Osteocyte (in vitro differentiated cells): Measurements from ENCODE around the gene WHRN. TPM values are rescaled to one million over a fixed set of nuclear protein-coding genes. Genes with fewer than 3 reads are reported as not detected.

Experiments
- DNase-seq: peaks from one replicate; pipeline ENCODE4 v3.0.0; 2021; ENCODE audit warnings: mixed read lengths; ENCODE audit not compliant: unreplicated experiment; ENCODE audit errors: extremely low spot score
- H3K27ac Mint-ChIP-seq: one replicate; pipeline ENCODE4 v1.8.0; 2021; ENCODE audit warnings: mild to moderate bottlenecking, mixed read lengths; ENCODE audit not compliant: unreplicated experiment
- H3K27me3 Mint-ChIP-seq: one replicate; pipeline ENCODE4 v1.8.0; 2021; ENCODE audit warnings: mixed read lengths; ENCODE audit not compliant: unreplicated experiment
- H3K36me3 Mint-ChIP-seq: one replicate; pipeline ENCODE4 v1.8.0; 2021; ENCODE audit warnings: mixed read lengths; ENCODE audit not compliant: unreplicated experiment
- H3K4me1 Mint-ChIP-seq: one replicate; pipeline ENCODE4 v1.8.0; 2021; ENCODE audit warnings: mixed read lengths; ENCODE audit not compliant: unreplicated experiment
- H3K4me3 Mint-ChIP-seq: one replicate; pipeline ENCODE4 v1.8.0; 2021; ENCODE audit warnings: mild to moderate bottlenecking, moderate library complexity, mixed read lengths; ENCODE audit not compliant: unreplicated experiment
- H3K9me3 Mint-ChIP-seq: one replicate; pipeline ENCODE4 v1.8.0; 2021; ENCODE audit warnings: mixed read lengths; ENCODE audit not compliant: unreplicated experiment
- total RNA-seq: library from RNA; stranded (reverse); gene quantifications from 2 replicates; pipeline ENCODE4 v1.2.1, GENCODE V29; 2021
- TF ChIP-seq, protein P1 (sequence below): fragments of 200-600 bp; sonication (generic); IDR thresholded peaks from 2 replicates; pipeline ENCODE4 v1.5.0; 2021; ENCODE audit warnings: antibody characterized with exemption, mild to moderate bottlenecking, moderate library complexity

Gene WHRN
- total RNA-seq, 1 donor from 2014 or later, result 12.0 TPM

- H3K27me3 Mint-ChIP-seq, result no peaks in the 10 kb centered on the region
- DNase-seq, result no peak
- peaks cover 17% of the 10 kb centered on the region for H3K4me1 Mint-ChIP-seq
- H3K4me3 Mint-ChIP-seq, result no peak overlapping the region
- no peaks in the 10 kb centered on the region for H3K36me3 Mint-ChIP-seq
- TF ChIP-seq, protein P1, sequence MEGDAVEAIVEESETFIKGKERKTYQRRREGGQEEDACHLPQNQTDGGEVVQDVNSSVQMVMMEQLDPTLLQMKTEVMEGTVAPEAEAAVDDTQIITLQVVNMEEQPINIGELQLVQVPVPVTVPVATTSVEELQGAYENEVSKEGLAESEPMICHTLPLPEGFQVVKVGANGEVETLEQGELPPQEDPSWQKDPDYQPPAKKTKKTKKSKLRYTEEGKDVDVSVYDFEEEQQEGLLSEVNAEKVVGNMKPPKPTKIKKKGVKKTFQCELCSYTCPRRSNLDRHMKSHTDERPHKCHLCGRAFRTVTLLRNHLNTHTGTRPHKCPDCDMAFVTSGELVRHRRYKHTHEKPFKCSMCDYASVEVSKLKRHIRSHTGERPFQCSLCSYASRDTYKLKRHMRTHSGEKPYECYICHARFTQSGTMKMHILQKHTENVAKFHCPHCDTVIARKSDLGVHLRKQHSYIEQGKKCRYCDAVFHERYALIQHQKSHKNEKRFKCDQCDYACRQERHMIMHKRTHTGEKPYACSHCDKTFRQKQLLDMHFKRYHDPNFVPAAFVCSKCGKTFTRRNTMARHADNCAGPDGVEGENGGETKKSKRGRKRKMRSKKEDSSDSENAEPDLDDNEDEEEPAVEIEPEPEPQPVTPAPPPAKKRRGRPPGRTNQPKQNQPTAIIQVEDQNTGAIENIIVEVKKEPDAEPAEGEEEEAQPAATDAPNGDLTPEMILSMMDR, result no peak
- H3K27ac Mint-ChIP-seq, result no peak overlapping the region
- H3K9me3 Mint-ChIP-seq, result no peaks in the 10 kb centered on the region
Measured at GRCh38 chr9:114411452-114411851, 93.8 kb downstream of the WHRN start.

DNA sequence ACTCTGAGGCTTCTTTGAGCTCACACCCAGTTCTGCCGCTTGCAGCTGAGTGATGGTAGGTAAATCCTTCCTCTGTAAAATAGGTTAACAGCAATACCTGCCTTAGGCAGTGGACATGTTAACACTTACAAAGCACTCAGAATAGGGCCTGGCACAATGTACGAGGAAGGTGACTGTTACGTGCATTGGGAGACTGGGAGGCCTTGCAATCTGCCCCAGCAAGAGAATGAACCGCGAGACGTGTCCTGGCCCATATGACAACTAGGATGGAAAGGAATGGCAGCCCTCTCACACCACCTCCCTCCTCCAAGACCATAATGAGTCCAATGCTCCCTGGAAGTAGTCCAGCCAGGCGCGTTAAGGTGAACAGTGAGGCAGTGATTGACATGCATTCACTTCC is 94.4 kb downstream of the WHRN start:
- no peaks in the 10 kb centered on the region for H3K9me3 Mint-ChIP-seq
- no peak overlapping the region for H3K27ac Mint-ChIP-seq
- H3K4me3 Mint-ChIP-seq, result no peak overlapping the region
- TF ChIP-seq, protein P1, result no peak
- no peak for DNase-seq
- peaks cover 17% of the 10 kb centered on the region for H3K4me1 Mint-ChIP-seq
- no peaks in the 10 kb centered on the region for H3K36me3 Mint-ChIP-seq
- no peaks in the 10 kb centered on the region for H3K27me3 Mint-ChIP-seq

GRCh38 chr9:114409842-114410241 is 95.4 kb downstream of the WHRN start:
- H3K27ac Mint-ChIP-seq, result no peak overlapping the region
- H3K36me3 Mint-ChIP-seq, result no peaks in the 10 kb centered on the region

DNA sequence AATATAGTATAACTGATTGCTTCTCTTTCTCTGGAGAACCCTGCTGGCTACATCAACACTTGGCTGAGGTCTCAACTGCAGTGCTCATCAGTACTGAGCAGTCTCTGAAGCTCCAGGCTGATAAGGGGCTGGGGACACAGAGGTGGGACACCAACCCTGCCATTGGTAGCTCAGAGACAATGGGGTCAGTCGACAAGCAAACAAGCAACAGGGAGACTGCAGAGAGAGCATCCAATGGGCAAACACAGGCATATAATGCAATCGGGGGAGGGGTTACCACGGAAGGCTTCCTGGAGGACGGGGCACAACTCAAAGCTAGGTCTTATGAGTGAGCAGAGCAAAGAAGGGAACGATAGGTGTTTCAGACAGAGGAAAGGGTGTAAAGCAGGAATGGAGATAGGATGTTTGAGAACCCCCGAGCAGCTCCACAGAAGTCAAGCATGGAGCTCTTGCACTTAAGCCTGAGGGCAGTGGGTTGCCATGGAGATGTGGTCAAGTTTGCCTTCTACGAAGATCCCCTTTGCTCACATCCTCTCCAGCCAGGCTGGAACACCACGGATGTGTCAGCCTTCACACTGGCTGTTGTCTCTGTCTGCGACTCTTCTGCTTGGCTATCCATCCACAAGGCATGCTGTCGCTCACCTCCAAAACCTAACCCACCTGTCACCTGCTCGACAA is 96.0 kb downstream of the WHRN start:
- no peaks in the 10 kb centered on the region for H3K36me3 Mint-ChIP-seq
- H3K9me3 Mint-ChIP-seq, result no peaks in the 10 kb centered on the region
- H3K27ac Mint-ChIP-seq, result no peak overlapping the region
- peaks cover 16% of the 10 kb centered on the region for H3K4me1 Mint-ChIP-seq
- DNase-seq, result no peak
- H3K4me3 Mint-ChIP-seq, result no peak overlapping the region
- TF ChIP-seq, protein P1, result no peak
- no peaks in the 10 kb centered on the region for H3K27me3 Mint-ChIP-seq

More at GRCh38 chr9:114409842-114410241, 95.4 kb downstream of the WHRN start:
- TF ChIP-seq, protein P1, result no peak
- no peak for DNase-seq
- Mint-ChIP-seq H3K9me3 (no peaks in the 10 kb centered on the region), H3K4me1 (peaks cover 17% of the 10 kb centered on the region), H3K27me3 (no peaks in the 10 kb centered on the region), H3K4me3 (no peak overlapping the region)

DNA sequence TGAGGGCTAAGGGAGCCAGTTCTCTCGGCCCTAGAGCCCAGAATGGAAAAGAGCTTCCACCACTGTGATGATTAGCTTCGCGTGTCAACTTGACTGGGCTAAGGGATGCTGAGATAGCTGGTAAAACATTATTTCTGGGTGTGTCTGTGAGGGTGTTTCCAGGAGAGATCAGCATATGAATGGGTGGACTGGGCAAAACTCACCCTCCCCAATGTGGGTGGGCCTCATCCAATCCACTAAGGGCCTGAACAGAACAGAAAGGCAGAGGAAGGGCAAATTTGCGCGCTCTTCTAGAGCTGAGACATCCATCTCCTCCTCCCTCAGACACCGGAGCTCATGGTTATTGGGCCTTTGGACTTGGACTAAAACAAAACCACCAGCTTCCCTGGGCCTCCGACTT is 96.6 kb downstream of the WHRN start:
- Mint-ChIP-seq H3K36me3 (no peaks in the 10 kb centered on the region), H3K27ac (no peak overlapping the region), H3K27me3 (no peaks in the 10 kb centered on the region), H3K9me3 (no peaks in the 10 kb centered on the region), H3K4me1 (peaks cover 10% of the 10 kb centered on the region), H3K4me3 (no peak overlapping the region)
- TF ChIP-seq, protein P1, result no peak
- no peak for DNase-seq
